HCT116 (cell line): ENCODE data around the gene CLCA4. TPM values are rescaled to one million over a fixed set of nuclear protein-coding genes. Genes with fewer than 3 reads are reported as not detected.

Experiments used
- ATAC-seq: fragments of 200-7000 bp; cut with Tn5 transposase; 2 replicates; pipeline ENCODE4 v1.9.1; 2020; ENCODE audit warnings: mild to moderate bottlenecking, moderate library complexity
- BruUV-seq: library from RNA; stranded (reverse); fragments of 400-500 nt; replicated peaks from 2 replicates; lab custom pipeline; 2021; lab: Mats Ljungman, UMichigan
- CTCF ChIA-PET: fragments of 300-600 bp; sonication (Branson Sonifier 250); formaldehyde crosslinking; loops from one replicate; lab custom pipeline; 2021; ENCODE audit warnings: antibody characterized with exemption; lab: Charles Lee
- POLR2A ChIA-PET: fragments of 300-600, 350-600 bp; sonication (Branson Sonifier 250); formaldehyde crosslinking; loops from one replicate; lab custom pipeline; 2021; ENCODE audit warnings: antibody characterized with exemption; lab: Charles Lee
- RAD21 ChIA-PET, 2 experiments: fragments of 300-600 bp; sonication (Branson Sonifier 250); formaldehyde crosslinking; loops; one replicate each; lab custom pipeline; 2023; ENCODE audit warnings: low total read pairs in 2 of 2; ENCODE audit not compliant: uncharacterized antibody in 2 of 2, unreplicated experiment in 2 of 2, low non-redundant PET in 1 of 2; lab: Charles Lee
- DNase-seq: peaks from one replicate; pipeline ENCODE4 v3.0.0-alpha.2; 2010; ENCODE audit warnings: low read depth, low spot score
- H2AFZ ChIP-seq: fragments of 200-600 bp; shearing (Covaris generic), sonication (generic); 2 replicates; pipeline ENCODE4 v1.6.1; 2017; ENCODE audit warnings: low read depth, mixed run types, mixed read lengths, antibody characterized with exemption, low read length; ENCODE audit not compliant: poor library complexity, severe bottlenecking
- H3K27ac ChIP-seq: 2 replicates; pipeline ENCODE4 v1.5.1; 2012; ENCODE audit warnings: low read depth, low read length
- H3K27me3 ChIP-seq: fragments of 200-600 bp; sonication (generic); 2 replicates; pipeline ENCODE4 v1.6.1; 2016; ENCODE audit warnings: mixed run types, low read length, mixed read lengths; ENCODE audit not compliant: insufficient read depth
- H3K36me3 ChIP-seq, 2 experiments: fragments of 200-500 bp in 1 of 2; fragments of 200-600 bp in 1 of 2; sonication (Bioruptor generic) in 1 of 2; sonication (generic) in 1 of 2; 2 replicates each; pipeline versions ENCODE4 v1.5.1 to v1.6.1; 2014 to 2016; ENCODE audit warnings: low read length in 2 of 2, inconsistent platforms in 1 of 2, mixed read lengths in 1 of 2, mixed run types in 1 of 2; ENCODE audit not compliant: insufficient read depth in 2 of 2, control insufficient read depth in 1 of 2
- H3K4me1 ChIP-seq, 2 experiments: fragments of 200-600 bp in 1 of 2; sonication (generic) in 1 of 2; 2 replicates each; pipeline versions ENCODE4 v1.5.1 to v1.6.1; 2012 to 2017; ENCODE audit warnings: low read length in 2 of 2, inconsistent platforms in 1 of 2, mild to moderate bottlenecking in 1 of 2, mixed read lengths in 1 of 2, mixed run types in 1 of 2, moderate library complexity in 1 of 2; ENCODE audit not compliant: insufficient read depth in 2 of 2, control insufficient read depth in 1 of 2
- H3K4me2 ChIP-seq: fragments of 200-600 bp; sonication (generic); 2 replicates; pipeline ENCODE4 v1.6.1; 2017; ENCODE audit warnings: mixed run types, low read length, mixed read lengths
- H3K4me3 ChIP-seq, 2 experiments: fragments of 200-600 bp in 1 of 2; sonication (generic) in 1 of 2; replicated peaks in 1 of 2; 2 replicates each; pipeline ENCODE4 v1.5.1; 2011 to 2016; ENCODE audit warnings: low read length in 2 of 2, control low read depth in 1 of 2, low read depth in 1 of 2, mild to moderate bottlenecking in 1 of 2, mixed read lengths in 1 of 2, mixed run types in 1 of 2
- H3K79me2 ChIP-seq: fragments of 200-600 bp; sonication (generic); 2 replicates; pipeline ENCODE4 v1.6.1; 2017; ENCODE audit warnings: mild to moderate bottlenecking, mixed run types, low read length, moderate library complexity, mixed read lengths; ENCODE audit not compliant: insufficient read depth
- H3K9ac ChIP-seq: fragments of 200-600 bp; sonication (generic); 2 replicates; pipeline ENCODE4 v1.6.1; 2016; ENCODE audit warnings: low read length, mixed read lengths
- H3K9me2 ChIP-seq: fragments of 200-600 bp; sonication (generic), shearing (Covaris generic); 2 replicates; pipeline ENCODE4 v1.6.1; 2017; ENCODE audit warnings: mixed run types, mild to moderate bottlenecking, moderate library complexity; ENCODE audit not compliant: insufficient read depth
- H3K9me3 ChIP-seq, 2 experiments: fragments of 200-500 bp in 1 of 2; fragments of 200-600 bp in 1 of 2; sonication (Bioruptor generic) in 1 of 2; sonication (generic) in 1 of 2; 2 replicates each; pipeline ENCODE4 v1.6.1; 2014 to 2017; ENCODE audit warnings: low read length in 2 of 2, mixed read lengths in 2 of 2, inconsistent platforms in 1 of 2, low read depth in 1 of 2, mild to moderate bottlenecking in 1 of 2, mixed run types in 1 of 2, moderate library complexity in 1 of 2; ENCODE audit not compliant: control insufficient read depth in 1 of 2, insufficient read depth in 1 of 2
- H4K20me1 ChIP-seq: fragments of 200-600 bp; sonication (generic), shearing (Covaris generic); 2 replicates; pipeline ENCODE4 v1.6.1; 2017; ENCODE audit warnings: mixed run types, mild to moderate bottlenecking, moderate library complexity; ENCODE audit not compliant: insufficient read depth
- CTCF ChIP-seq, 3 experiments: fragments of 200-600 bp in 1 of 3; sonication (generic) in 1 of 3; IDR thresholded peaks in 2 of 3; conservative IDR thresholded peaks in 1 of 3; 2 replicates each; pipeline ENCODE4 v1.5.1; 2012 to 2017; ENCODE audit warnings: low read depth in 2 of 3, low read length in 2 of 3, antibody characterized with exemption in 1 of 3, borderline replicate concordance in 1 of 3, control low read depth in 1 of 3, mild to moderate bottlenecking in 1 of 3, mixed read lengths in 1 of 3, mixed run types in 1 of 3, moderate library complexity in 1 of 3; ENCODE audit not compliant: insufficient read depth in 1 of 3
- ELF1 ChIP-seq: IDR thresholded peaks from 2 replicates; pipeline ENCODE4 v1.6.1; 2012; ENCODE audit warnings: low read depth, borderline replicate concordance
- EZH2 ChIP-seq: fragments of 200-600 bp; sonication (generic); IDR thresholded peaks from 2 replicates; pipeline ENCODE4 v1.6.1; 2017; ENCODE audit warnings: antibody characterized with exemption, mixed run types
- FOSL1 ChIP-seq: IDR thresholded peaks from 2 replicates; pipeline ENCODE4 v1.6.1; 2012; ENCODE audit warnings: low read depth
- MAX ChIP-seq: IDR thresholded peaks from 2 replicates; pipeline ENCODE4 v1.6.1; 2012
- POLR2A ChIP-seq: IDR thresholded peaks from 2 replicates; pipeline ENCODE4 v1.7.0; 2011; ENCODE audit warnings: borderline replicate concordance; ENCODE audit not compliant: insufficient read depth, insufficient read length; ENCODE audit errors: extremely low read depth
- POLR2AphosphoS5 ChIP-seq: IDR thresholded peaks from 2 replicates; pipeline ENCODE4 v1.6.1; 2011; ENCODE audit warnings: mild to moderate bottlenecking, low read depth, low read length, moderate library complexity
- REST ChIP-seq: IDR thresholded peaks from 2 replicates; pipeline ENCODE4 v1.6.1; 2012; ENCODE audit warnings: low read depth
- SRF ChIP-seq: IDR thresholded peaks from 2 replicates; pipeline ENCODE4 v1.6.1; 2012; ENCODE audit warnings: low read depth
- ZBTB33 ChIP-seq: IDR thresholded peaks from 2 replicates; pipeline ENCODE4 v1.6.1; 2011; ENCODE audit warnings: mild to moderate bottlenecking, low read length, moderate library complexity; ENCODE audit not compliant: insufficient replicate concordance; ENCODE audit errors: extremely low read depth
- ZFX ChIP-seq: fragments of 450-650 bp; IDR thresholded peaks from 2 replicates; pipeline ENCODE4 v1.6.1; 2017
- intact Hi-C: fragments of 100-400 bp; cut with micrococcal nuclease; formaldehyde crosslinking; loops from 2 replicates; pipeline ENCODE4 v1.10.0; 2022
- total RNA-seq: library from RNA; stranded (reverse); gene quantifications from one replicate; pipeline ENCODE4 v1.2.1, GENCODE V29; 2021; ENCODE audit not compliant: unreplicated experiment

Gene CLCA4
- total RNA-seq, 1 experiment from 2014 or later = not detected

GRCh38 chr1:86537928-86538695 is 8.8 kb upstream of the CLCA4 start:
- POLR2A ChIA-PET = no interaction called here
- DNase-seq = no peak
- Histone ChIP-seq H3K27me3 (no peaks in the 10 kb centered on the region), H3K9me3 (no peaks in the 10 kb centered on the region), H2AFZ (no peak overlapping the region), H3K4me1 (0 out of 4 replicates have a peak, but pooled peaks cover 0 to 3% of the 10 kb centered on the region in 2 experiments), H3K27ac (no peak overlapping the region), H3K9me2 (no peaks in the 10 kb centered on the region), H3K4me2 (no peak overlapping the region), H3K36me3 (no peaks in the 10 kb centered on the region), H3K9ac (no peak overlapping the region), H3K4me3 (no peak overlapping the region), H3K79me2 (no peaks in the 10 kb centered on the region), H4K20me1 (no peaks in the 10 kb centered on the region)
- RAD21 ChIA-PET = no interaction called here
- TF ChIP-seq POLR2AphosphoS5 (no peak), SRF (no peak), EZH2 (no peak), POLR2A (no peak), ELF1 (no peak), FOSL1 (no peak), ZFX (no peak)
- intact Hi-C loops = no loop called here
- CTCF ChIA-PET = no interaction called here
- ATAC-seq = no peak
- BruUV-seq = no TSS peak

GRCh38 chr1:86538775-86539174 is 8.1 kb upstream of the CLCA4 start:
- no peaks in the 10 kb centered on the region for H3K36me3 ChIP-seq
- RAD21 ChIA-PET = no interaction called here
- H3K9ac ChIP-seq = no peak overlapping the region
- no peaks in the 10 kb centered on the region for H3K9me2 ChIP-seq
- H3K4me3 ChIP-seq = no peak overlapping the region
- ATAC-seq (no peak), DNase-seq (no peak)
- H2AFZ ChIP-seq = no peak overlapping the region
- H4K20me1 ChIP-seq = no peaks in the 10 kb centered on the region
- 0 out of 4 replicates have a peak, but pooled peaks cover 0 to 3% of the 10 kb centered on the region in 2 experiments for H3K4me1 ChIP-seq
- no peaks in the 10 kb centered on the region for H3K79me2 ChIP-seq
- intact Hi-C loops = no loop called here
- POLR2A ChIA-PET = no interaction called here
- H3K27me3 ChIP-seq = no peaks in the 10 kb centered on the region
- no TSS peak for BruUV-seq
- H3K4me2 ChIP-seq = no peak overlapping the region
- no peak overlapping the region for H3K27ac ChIP-seq
- no peaks in the 10 kb centered on the region for H3K9me3 ChIP-seq
- CTCF ChIA-PET = no interaction called here
- TF ChIP-seq MAX (no peak), POLR2A (no peak), ZBTB33 (no peak), REST (no peak), CTCF (IDR thresholded peaks at IDR 0.05 in 2 of 3, conservative IDR thresholded peaks at IDR 0.05 in 1 of 3; ENCODE audit: borderline replicate concordance in 1 of 3, insufficient read depth in 1 of 3, low read depth in 2 of 3, low read length in 2 of 3) (no peak)
